VCaP (cell line): Measurements from ENCODE around the gene CSRP1.
A peak's percentile ranks its signal among the peaks of the same experiment; 100 is the strongest.

ENCODE experiments used
- H3K27ac ChIP-seq: fragments of 450-650 bp; 2 replicates; pipeline ENCODE4 v1.5.1; 2017
- TF ChIP-seq, protein P1 (sequence below): fragments of 450-650 bp; conservative IDR thresholded peaks from 2 replicates; pipeline ENCODE4 v1.5.1; 2017; ENCODE audit warnings: mild to moderate bottlenecking, moderate library complexity

CSRP1 gene

DNA sequence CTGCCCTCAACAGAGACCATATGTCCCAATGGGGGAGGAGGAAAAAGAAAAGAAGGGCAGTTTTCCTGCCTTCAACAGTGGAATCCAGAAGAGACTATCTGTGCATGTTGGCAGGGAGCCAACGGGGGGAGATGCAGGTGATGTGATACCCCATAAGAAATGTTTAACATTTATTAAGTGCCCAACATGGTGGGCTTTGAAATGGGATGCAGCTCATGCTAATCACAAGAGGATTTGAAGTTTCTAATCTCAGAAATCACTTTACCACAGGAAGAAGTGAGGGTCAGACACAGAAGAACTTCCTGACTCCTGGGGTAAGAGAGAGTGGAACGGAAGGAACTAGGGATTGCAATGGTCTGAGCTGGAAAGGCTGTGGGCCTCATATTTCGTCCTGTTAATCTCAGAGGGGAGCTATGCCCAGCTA, 16.2 kb downstream of the CSRP1 start:
- TF ChIP-seq, protein P1, sequence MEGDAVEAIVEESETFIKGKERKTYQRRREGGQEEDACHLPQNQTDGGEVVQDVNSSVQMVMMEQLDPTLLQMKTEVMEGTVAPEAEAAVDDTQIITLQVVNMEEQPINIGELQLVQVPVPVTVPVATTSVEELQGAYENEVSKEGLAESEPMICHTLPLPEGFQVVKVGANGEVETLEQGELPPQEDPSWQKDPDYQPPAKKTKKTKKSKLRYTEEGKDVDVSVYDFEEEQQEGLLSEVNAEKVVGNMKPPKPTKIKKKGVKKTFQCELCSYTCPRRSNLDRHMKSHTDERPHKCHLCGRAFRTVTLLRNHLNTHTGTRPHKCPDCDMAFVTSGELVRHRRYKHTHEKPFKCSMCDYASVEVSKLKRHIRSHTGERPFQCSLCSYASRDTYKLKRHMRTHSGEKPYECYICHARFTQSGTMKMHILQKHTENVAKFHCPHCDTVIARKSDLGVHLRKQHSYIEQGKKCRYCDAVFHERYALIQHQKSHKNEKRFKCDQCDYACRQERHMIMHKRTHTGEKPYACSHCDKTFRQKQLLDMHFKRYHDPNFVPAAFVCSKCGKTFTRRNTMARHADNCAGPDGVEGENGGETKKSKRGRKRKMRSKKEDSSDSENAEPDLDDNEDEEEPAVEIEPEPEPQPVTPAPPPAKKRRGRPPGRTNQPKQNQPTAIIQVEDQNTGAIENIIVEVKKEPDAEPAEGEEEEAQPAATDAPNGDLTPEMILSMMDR, result no peak
- no peak overlapping the region for H3K27ac ChIP-seq

DNA sequence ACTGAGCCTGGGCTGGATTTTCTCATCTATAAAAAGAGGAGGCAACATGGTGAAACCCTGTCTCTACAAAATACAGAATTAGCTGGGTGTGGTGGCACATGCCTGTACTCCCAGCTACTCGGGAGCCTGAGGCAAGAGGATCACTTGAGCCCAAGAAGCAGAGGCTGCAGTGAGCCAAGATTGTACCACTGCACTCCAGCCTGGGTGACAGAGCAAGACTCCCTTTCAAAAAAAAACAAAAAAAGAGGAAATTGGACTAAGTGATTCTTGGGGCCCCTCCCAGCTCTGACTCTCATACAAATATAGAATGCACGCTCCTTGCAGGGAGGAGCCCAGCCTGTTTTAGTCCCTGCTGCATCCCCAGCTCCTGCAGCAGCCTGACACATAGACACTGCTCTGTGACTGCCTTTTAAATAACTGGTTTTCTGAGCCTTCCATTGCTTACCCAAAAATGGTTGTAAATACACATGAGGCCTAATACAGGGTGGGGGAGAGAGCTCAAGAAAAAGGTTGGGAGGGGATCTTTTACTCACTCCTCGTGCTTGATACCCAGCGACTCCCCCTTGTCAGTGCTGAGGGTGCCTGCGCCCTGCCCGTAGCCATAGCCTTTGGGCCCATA, 17.2 kb downstream of the CSRP1 start:
- TF ChIP-seq, protein P1, result no peak
- H3K27ac ChIP-seq, result no peak overlapping the region

DNA sequence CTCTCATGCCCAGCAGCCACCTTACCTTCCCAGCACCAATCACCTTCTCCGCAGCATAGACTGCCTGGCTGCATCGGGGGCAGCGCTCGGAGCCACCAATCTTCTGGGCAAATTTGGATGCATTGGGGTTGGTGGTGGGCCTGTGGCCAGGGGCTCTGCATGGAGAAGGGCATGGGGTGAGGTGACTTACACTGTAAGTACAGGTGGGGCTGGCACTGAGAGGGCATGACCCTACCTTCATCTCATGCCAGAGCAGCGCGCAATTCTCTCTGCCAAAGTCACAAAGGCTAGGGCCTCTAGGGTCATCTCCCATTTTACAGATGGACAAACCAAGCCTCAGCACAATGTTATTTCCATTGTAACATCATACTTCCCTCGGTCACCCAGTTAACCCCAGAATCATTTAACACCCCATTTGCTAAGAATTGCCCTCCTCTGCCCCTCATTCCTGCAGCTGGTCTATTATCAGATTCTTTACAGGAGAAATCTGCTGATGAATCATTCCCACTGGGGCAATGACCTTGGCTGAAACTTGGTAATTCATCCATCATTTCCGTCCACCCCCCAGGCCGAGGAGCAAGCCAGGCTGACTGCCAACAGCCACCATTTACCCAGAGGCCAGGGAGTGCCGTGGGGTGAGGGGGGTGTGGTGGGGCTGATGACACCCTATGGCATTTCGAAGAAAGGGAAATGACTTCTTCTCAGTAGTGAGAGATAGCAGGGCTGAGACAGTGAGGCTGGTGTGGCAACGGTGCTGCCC, 17.9 kb downstream of the CSRP1 start:
- no peak overlapping the region for H3K27ac ChIP-seq
- TF ChIP-seq, protein P1, result no peak

DNA sequence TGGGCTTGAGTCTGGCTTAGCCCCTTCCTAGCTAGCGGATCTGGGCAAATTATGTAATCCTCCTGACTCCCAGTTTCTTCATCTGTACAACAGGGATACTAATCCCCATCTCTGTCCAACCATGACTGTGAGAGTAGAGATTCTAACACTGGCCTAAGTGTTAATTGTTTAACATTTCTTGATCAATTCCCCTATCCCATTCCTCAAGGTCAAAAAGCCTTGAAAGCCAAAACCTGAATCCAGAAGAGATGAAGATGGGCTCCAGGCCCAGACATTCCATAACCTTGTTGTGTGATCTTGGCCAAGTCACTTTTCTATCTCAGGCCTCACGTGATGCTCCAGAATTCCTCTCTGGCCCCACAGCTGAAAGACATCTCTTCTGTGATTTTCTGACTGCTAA, 19.2 kb downstream of the CSRP1 start:
- H3K27ac ChIP-seq, result no peak overlapping the region
- TF ChIP-seq, protein P1, result no peak

DNA sequence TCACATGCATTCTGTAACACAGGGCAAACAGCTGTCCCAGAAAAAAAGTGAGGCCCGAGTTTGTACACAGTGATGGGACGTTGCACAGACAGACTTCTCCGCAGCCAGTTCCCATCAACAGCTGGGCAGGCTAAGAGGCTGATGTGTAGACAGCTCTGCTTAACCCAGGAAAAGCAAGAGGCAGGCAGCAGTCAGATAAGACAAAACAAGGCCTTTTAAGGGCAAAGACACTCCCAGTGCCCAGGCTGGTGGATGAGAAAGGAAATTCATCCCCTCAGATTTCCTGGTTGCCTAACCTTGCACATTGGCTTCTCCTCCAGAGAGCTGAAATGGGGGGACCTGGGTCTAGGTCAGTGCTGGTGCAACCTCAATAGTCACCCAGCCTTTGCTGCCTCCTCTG, 20.7 kb downstream of the CSRP1 start:
- TF ChIP-seq, protein P1, result no peak
- H3K27ac ChIP-seq, result no peak overlapping the region

DNA sequence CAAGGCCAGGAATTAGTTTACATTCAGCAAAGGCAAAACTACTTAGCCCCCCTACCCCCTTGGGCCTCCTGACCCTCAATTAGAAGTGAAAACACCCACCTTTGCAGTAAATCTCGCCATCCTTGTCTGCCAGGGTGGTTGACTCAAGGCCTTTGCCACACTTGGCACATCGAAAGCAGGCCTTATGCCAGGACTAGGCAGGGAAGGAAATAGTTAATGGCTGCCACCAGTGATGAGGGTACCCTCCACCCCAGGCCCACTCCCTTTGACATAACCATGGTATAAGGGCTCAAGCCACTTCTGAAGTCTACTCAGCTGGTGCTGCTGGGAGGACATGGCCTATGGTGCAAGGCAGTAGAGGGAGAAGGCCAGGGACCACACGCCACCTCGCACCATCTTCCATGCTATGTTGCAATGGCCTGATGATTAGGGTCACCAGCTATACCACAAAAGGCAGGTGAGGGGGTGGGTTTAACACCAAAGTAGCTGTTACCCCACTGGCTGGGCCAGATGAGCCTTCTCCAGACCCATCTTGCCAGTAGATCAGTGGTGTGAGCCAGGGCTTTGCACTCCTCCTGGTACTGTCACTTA, 21.6 kb downstream of the CSRP1 start:
- TF ChIP-seq, protein P1, result no peak
- H3K27ac ChIP-seq, result no peak overlapping the region

DNA sequence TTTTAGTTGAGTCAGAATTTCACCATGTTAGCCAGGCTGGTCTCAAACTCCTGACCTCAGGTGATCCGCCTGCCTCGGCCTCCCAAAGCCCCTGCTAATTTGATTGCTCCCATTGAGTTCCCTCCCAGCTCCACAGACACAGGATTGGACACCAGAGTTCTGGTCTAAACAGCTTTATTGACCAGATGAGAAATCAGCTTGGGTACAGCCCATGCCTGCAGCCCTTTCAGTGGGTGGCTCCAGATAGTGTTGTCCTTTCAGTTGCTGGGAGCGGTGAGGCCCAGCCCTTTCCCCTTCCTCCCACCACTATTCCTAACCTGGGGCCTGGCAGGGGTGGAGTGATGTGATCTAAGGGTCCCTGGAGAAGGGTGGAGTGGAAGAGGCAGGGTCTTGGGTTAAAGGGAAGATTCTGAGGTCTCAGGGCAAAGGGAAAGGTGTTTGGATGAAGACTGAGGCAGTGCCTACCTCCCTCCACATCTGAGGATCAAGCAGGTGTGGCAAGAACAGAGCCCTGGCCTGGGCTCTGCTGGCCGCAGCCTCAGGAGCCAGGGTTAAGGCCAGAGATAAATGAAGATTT, 23.5 kb downstream of the CSRP1 start:
- peak overlapping the region; percentile 35; the same call in 1 of the 2 replicates for H3K27ac ChIP-seq
- TF ChIP-seq, protein P1, result no peak
